ENCODE data around the gene BCL2L12.

BCL2L12 gene

DNA sequence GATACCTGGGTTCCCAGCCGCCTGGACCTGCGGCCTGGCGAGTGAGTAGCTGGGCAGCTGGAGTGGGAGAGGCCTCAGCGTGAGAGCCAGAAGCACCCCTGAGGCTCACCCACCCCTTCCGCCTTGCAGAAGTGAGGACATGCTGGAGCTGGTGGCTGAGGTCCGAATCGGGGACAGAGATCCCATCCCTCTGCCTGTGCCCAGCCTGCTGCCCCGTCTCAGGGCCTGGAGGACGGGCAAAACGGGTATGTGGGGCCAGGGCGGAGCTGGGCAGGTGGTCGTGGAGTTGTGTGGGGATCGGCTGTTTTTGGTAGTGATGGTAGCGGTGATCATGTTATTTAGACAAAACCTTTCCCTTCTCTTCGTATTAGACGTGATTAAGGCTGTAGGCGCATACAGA is 19.1 kb upstream of the BCL2L12 start:
- no peak for TF ChIP-seq JUND (IDR thresholded peaks at IDR 0.05; ENCODE audit: low read depth)
- no peak for DNase-seq (ENCODE audit: low read depth in 1 of 2, low spot score in 1 of 2)
- in situ Hi-C loops (cut with HindIII; ENCODE audit: low pct_unique_long_range_greater_than_20kb, low sequenced_read_pairs) = no loop called here

DNA sequence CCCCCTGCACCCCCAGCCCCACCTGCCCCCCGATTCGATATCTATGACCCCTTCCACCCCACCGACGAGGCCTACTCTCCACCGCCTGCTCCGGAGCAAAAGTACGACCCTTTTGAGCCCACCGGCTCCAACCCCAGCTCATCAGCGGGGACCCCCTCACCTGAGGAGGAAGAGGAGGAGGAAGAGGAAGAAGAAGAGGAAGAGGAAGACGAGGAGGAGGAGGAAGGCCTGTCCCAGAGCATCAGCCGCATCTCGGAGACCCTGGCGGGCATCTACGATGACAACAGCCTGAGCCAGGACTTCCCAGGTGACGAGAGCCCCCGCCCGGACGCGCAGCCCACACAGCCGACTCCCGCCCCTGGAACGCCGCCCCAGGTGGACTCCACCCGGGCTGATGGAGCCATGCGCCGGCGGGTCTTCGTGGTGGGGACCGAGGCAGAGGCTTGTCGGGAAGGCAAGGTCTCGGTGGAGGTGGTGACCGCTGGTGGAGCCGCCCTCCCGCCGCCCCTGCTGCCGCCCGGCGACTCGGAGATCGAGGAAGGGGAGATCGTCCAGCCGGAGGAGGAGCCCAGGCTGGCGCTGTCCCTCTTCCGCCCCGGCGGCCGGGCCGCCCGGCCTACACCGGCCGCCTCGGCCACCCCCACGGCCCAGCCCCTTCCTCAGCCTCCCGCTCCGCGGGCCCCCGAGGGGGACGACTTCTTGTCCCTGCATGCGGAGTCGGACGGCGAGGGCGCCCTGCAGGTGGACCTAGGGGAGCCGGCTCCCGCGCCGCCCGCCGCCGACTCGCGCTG is 14.5 kb upstream of the BCL2L12 start:
- in situ Hi-C loops (cut with HindIII; ENCODE audit: low pct_unique_long_range_greater_than_20kb, low sequenced_read_pairs) = no loop called here
- TF ChIP-seq JUND (IDR thresholded peaks at IDR 0.05; ENCODE audit: low read depth) = no peak
- DNase-seq (ENCODE audit: low read depth in 1 of 2, low spot score in 1 of 2) = no peak

DNA sequence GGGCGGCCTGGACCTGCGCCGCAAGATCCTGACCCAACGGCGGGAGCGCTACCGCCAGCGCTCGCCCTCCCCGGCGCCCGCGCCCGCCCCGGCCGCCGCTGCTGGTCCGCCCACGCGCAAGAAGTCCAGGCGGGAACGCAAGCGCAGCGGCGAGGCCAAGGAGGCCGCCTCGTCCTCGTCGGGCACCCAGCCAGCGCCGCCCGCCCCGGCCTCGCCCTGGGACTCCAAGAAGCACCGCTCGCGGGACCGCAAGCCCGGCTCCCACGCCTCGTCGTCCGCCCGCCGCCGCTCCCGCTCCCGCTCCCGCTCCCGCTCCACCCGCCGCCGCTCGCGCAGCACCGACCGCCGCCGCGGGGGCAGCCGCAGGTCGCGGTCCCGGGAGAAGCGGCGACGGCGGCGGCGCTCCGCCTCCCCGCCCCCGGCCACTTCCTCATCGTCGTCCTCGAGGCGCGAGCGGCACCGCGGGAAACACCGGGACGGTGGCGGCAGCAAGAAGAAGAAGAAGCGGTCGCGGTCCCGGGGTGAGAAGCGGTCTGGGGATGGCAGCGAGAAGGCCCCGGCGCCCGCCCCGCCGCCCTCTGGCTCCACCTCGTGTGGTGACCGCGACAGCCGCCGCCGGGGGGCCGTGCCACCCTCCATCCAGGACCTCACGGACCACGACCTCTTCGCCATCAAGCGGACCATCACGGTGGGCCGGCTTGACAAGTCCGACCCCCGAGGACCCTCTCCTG is 13.7 kb upstream of the BCL2L12 start:
- DNase-seq (ENCODE audit: low read depth in 1 of 2, low spot score in 1 of 2) = no peak
- TF ChIP-seq JUND (IDR thresholded peaks at IDR 0.05; ENCODE audit: low read depth) = no peak
- in situ Hi-C loops (cut with HindIII; ENCODE audit: low pct_unique_long_range_greater_than_20kb, low sequenced_read_pairs) = no loop called here

DNA sequence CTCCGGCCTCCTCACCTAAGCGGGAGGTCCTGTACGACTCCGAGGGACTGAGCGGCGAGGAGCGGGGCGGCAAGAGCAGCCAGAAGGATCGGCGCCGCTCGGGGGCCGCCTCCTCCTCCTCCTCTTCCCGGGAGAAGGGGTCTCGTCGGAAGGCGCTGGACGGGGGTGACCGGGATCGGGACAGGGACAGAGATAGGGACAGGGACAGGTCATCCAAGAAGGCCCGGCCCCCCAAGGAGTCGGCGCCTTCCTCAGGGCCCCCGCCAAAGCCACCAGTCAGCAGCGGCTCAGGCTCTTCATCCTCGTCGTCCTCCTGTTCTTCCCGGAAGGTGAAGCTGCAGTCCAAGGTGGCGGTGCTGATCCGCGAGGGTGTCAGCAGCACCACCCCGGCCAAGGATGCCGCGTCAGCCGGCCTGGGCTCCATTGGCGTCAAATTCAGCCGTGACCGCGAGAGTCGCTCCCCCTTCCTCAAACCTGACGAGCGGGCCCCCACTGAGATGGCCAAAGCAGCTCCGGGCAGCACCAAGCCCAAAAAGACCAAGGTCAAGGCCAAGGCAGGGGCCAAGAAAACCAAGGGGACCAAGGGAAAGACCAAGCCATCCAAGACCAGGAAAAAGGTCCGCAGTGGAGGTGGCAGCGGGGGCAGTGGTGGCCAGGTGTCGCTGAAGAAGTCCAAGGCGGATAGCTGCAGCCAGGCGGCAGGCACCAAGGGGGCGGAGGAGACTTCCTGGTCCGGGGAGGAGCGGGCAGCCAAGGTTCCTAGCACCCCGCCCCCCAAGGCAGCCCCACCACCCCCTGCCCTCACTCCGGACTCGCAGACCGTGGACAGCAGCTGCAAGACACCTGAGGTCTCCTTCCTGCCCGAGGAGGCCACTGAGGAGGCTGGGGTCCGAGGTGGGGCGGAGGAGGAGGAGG is 12.9 kb upstream of the BCL2L12 start:
- in situ Hi-C loops (cut with HindIII; ENCODE audit: low pct_unique_long_range_greater_than_20kb, low sequenced_read_pairs) = no loop called here
- no peak for DNase-seq (ENCODE audit: low read depth in 1 of 2, low spot score in 1 of 2)
- TF ChIP-seq JUND (IDR thresholded peaks at IDR 0.05; ENCODE audit: low read depth) = no peak

DNA sequence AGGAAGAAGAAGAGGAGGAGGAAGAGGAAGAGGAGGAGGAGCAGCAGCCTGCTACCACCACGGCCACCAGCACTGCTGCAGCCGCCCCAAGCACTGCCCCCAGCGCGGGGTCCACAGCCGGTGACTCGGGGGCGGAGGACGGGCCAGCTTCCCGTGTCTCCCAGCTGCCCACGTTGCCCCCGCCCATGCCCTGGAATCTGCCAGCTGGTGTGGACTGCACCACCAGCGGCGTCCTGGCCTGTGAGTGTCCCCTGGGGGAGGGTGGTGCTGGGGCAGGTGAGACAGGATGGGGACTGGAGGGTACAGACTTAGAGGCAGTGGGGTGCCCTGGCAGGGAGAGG is 12.3 kb upstream of the BCL2L12 start:
- DNase-seq (ENCODE audit: low read depth in 1 of 2, low spot score in 1 of 2) = no peak
- no peak for TF ChIP-seq JUND (IDR thresholded peaks at IDR 0.05; ENCODE audit: low read depth)
- in situ Hi-C loops (cut with HindIII; ENCODE audit: low pct_unique_long_range_greater_than_20kb, low sequenced_read_pairs) = no loop called here

DNA sequence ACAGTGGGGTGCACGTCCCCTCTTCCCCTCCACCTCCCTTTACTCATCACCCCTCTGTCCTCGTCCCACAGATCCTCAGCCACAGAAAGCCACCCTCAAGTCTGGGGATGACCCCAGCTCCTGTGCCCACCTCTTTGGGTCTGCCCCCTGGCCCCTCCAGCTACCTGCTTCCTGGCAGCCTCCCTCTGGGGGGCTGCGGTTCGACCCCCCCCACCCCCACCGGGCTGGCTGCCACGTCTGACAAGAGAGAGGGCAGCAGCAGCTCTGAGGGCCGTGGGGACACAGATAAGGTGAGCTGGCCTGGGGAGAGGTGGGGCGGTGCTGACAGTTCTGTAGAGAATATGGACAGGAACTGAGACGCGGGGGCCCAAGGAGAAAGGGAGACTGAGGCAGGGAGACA is 11.2 kb upstream of the BCL2L12 start:
- in situ Hi-C loops (cut with HindIII; ENCODE audit: low pct_unique_long_range_greater_than_20kb, low sequenced_read_pairs) = no loop called here
- no peak for TF ChIP-seq JUND (IDR thresholded peaks at IDR 0.05; ENCODE audit: low read depth)
- no peak for DNase-seq (ENCODE audit: low read depth in 1 of 2, low spot score in 1 of 2)

DNA sequence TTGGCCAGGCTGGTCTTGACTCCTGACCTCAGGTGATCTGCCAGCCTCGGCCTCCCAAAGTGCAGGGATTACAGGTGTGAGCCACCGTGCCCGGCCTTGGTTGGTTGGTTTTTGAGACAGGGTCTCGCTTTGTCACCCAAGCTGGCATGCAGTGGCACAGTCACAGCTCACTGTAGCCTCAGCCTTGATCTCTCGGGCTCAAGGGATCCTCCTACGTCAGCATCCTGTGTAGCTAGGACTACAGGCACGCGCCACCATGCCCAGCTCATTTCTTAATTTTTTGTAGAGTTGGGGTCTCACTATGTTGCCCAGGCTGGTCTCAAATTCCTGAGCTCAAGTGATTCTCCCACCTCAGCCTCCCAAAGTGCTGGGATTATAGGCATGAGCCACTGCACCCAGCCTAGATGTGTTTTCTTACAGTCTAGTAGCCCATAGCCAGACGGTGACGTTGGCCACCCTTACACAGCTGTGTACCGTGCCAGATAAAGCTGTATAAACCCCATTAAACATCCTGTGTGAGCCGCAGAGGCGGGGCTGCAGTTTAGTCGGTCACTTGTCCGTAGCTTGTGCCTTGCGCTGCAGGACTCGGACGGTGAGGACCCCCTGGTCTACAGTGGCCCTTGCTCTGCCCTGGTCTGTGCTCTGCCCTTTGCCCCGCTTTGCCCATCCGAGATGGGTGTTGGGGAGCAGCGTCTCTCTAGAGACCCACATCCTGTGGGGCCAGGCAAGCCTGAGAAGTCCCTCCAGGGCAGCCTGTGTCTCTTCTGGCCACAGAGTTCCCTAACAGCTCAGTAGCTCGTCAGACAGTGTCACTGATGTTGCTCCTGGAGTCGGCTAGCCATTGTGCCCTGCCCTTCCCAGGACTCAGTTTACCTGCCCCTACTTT is 9.9 kb upstream of the BCL2L12 start:
- no peak for TF ChIP-seq JUND (IDR thresholded peaks at IDR 0.05; ENCODE audit: low read depth)
- DNase-seq (ENCODE audit: low read depth in 1 of 2, low spot score in 1 of 2) = no peak
- in situ Hi-C loops (cut with HindIII; ENCODE audit: low pct_unique_long_range_greater_than_20kb, low sequenced_read_pairs) = no loop called here

DNA sequence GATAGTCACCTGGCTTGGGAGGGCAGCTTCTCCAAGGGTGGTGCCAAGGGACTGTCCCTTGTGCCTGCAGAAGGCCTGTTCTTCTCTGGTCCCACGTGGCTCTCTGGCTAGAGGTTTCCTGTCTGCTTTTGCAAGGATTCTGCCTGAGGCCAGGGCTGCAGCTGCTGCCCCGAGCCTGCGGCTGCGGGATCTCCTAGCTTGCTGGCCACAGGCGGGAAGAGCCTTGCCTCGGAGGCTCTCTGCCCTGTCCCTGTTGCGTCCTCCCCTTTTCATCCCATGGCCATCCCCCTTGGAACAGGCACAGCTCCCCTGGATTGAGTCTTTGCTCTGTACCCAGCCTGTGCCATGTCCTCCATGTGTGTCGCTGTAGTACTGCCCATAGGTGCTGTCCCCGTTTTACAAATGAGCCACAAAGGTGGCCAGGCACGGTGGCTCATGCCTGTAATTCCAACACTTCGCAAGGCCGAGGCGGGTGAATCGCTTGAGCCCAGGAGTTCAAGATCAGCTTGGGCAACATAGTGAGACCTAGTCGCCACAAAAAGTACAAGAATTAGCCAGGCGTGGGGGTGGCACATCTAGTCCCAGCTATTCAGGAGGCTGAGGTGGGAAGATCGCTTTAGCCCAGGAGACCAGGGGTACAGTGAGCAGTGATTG is 9.2 kb upstream of the BCL2L12 start:
- in situ Hi-C loops (cut with HindIII; ENCODE audit: low pct_unique_long_range_greater_than_20kb, low sequenced_read_pairs) = no loop called here
- no peak for DNase-seq (ENCODE audit: low read depth in 1 of 2, low spot score in 1 of 2)
- no peak for TF ChIP-seq JUND (IDR thresholded peaks at IDR 0.05; ENCODE audit: low read depth)

DNA sequence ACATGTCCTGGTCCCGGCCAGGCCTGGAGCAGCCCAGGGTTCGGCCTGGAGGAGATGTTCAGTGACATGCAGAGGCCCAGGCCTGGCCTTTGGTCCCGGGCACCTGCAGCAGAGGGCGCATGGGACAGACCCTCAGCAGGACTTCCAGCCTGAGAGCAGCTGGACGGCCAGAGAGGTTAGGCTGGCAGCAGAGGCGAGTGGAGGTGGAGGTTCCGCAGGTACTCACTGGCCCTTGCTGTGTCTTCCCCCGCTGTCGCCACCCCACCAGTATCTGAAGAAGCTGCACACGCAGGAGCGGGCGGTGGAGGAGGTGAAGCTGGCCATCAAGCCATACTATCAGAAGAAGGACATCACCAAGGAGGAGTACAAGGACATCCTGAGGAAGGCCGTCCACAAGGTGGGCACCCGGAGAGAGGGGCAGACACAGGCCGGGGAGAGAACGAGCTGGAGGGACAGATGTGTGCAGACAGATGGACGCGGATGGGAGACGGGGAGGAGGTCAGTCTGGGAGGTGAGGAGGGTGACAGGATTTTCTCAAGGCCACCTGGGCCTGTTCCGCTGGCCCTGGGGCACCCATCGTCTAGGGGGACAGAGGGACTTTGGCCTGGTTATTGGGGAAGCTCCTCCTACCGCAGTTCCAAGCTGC is 8.1 kb upstream of the BCL2L12 start:
- TF ChIP-seq JUND (IDR thresholded peaks at IDR 0.05; ENCODE audit: low read depth) = no peak
- in situ Hi-C loops (cut with HindIII; ENCODE audit: low pct_unique_long_range_greater_than_20kb, low sequenced_read_pairs) = no loop called here
- DNase-seq (ENCODE audit: low read depth in 1 of 2, low spot score in 1 of 2) = no peak

DNA sequence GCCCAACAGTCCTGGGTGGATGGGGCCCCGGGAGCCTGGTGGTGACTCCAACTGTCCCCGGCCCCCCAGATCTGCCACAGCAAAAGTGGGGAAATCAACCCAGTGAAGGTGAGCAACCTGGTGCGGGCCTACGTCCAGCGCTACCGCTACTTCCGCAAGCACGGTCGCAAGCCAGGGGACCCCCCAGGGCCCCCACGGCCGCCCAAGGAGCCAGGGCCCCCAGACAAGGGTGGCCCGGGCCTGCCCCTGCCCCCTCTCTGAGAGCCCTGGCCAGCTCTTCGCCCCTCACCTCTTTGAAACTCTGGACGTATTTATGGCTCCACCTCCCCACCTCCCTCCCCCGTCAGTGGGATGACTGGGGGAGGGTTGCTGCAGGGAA is 7.6 kb upstream of the BCL2L12 start:
- in situ Hi-C loops (cut with HindIII; ENCODE audit: low pct_unique_long_range_greater_than_20kb, low sequenced_read_pairs) = no loop called here
- no peak for DNase-seq (ENCODE audit: low read depth in 1 of 2, low spot score in 1 of 2)
- no peak for TF ChIP-seq JUND (IDR thresholded peaks at IDR 0.05; ENCODE audit: low read depth)
